HCT116 (cell line): ENCODE results near the gene MRGPRE. TPM values are rescaled to one million over a fixed set of nuclear protein-coding genes. Genes with fewer than 3 reads are reported as not detected.

ENCODE experiments used
- ATAC-seq: fragments of 200-7000 bp; cut with Tn5 transposase; 2 replicates; pipeline ENCODE4 v1.9.1; 2020; ENCODE audit warnings: mild to moderate bottlenecking, moderate library complexity
- BruUV-seq: library from RNA; stranded (reverse); fragments of 400-500 nt; replicated peaks from 2 replicates; lab custom pipeline; 2021; lab: Mats Ljungman, UMichigan
- CTCF ChIA-PET: fragments of 300-600 bp; sonication (Branson Sonifier 250); formaldehyde crosslinking; loops from one replicate; lab custom pipeline; 2021; ENCODE audit warnings: antibody characterized with exemption; lab: Charles Lee
- POLR2A ChIA-PET: fragments of 300-600, 350-600 bp; sonication (Branson Sonifier 250); formaldehyde crosslinking; loops from one replicate; lab custom pipeline; 2021; ENCODE audit warnings: antibody characterized with exemption; lab: Charles Lee
- RAD21 ChIA-PET, 2 experiments: fragments of 300-600 bp; sonication (Branson Sonifier 250); formaldehyde crosslinking; loops; one replicate each; lab custom pipeline; 2023; ENCODE audit warnings: low total read pairs in 2 of 2; ENCODE audit not compliant: uncharacterized antibody in 2 of 2, unreplicated experiment in 2 of 2, low non-redundant PET in 1 of 2; lab: Charles Lee
- DNase-seq: peaks from one replicate; pipeline ENCODE4 v3.0.0-alpha.2; 2010; ENCODE audit warnings: low read depth, low spot score
- H2AFZ ChIP-seq: fragments of 200-600 bp; shearing (Covaris generic), sonication (generic); 2 replicates; pipeline ENCODE4 v1.6.1; 2017; ENCODE audit warnings: low read depth, mixed run types, mixed read lengths, antibody characterized with exemption, low read length; ENCODE audit not compliant: poor library complexity, severe bottlenecking
- H3K27ac ChIP-seq: 2 replicates; pipeline ENCODE4 v1.5.1; 2012; ENCODE audit warnings: low read depth, low read length
- H3K27me3 ChIP-seq: fragments of 200-600 bp; sonication (generic); 2 replicates; pipeline ENCODE4 v1.6.1; 2016; ENCODE audit warnings: mixed run types, low read length, mixed read lengths; ENCODE audit not compliant: insufficient read depth
- H3K36me3 ChIP-seq, 2 experiments: fragments of 200-500 bp in 1 of 2; fragments of 200-600 bp in 1 of 2; sonication (Bioruptor generic) in 1 of 2; sonication (generic) in 1 of 2; 2 replicates each; pipeline versions ENCODE4 v1.5.1 to v1.6.1; 2014 to 2016; ENCODE audit warnings: low read length in 2 of 2, inconsistent platforms in 1 of 2, mixed read lengths in 1 of 2, mixed run types in 1 of 2; ENCODE audit not compliant: insufficient read depth in 2 of 2, control insufficient read depth in 1 of 2
- H3K4me1 ChIP-seq, 2 experiments: fragments of 200-600 bp in 1 of 2; sonication (generic) in 1 of 2; 2 replicates each; pipeline versions ENCODE4 v1.5.1 to v1.6.1; 2012 to 2017; ENCODE audit warnings: low read length in 2 of 2, inconsistent platforms in 1 of 2, mild to moderate bottlenecking in 1 of 2, mixed read lengths in 1 of 2, mixed run types in 1 of 2, moderate library complexity in 1 of 2; ENCODE audit not compliant: insufficient read depth in 2 of 2, control insufficient read depth in 1 of 2
- H3K4me2 ChIP-seq: fragments of 200-600 bp; sonication (generic); 2 replicates; pipeline ENCODE4 v1.6.1; 2017; ENCODE audit warnings: mixed run types, low read length, mixed read lengths
- H3K4me3 ChIP-seq, 2 experiments: fragments of 200-600 bp in 1 of 2; sonication (generic) in 1 of 2; replicated peaks in 1 of 2; 2 replicates each; pipeline ENCODE4 v1.5.1; 2011 to 2016; ENCODE audit warnings: low read length in 2 of 2, control low read depth in 1 of 2, low read depth in 1 of 2, mild to moderate bottlenecking in 1 of 2, mixed read lengths in 1 of 2, mixed run types in 1 of 2
- H3K79me2 ChIP-seq: fragments of 200-600 bp; sonication (generic); 2 replicates; pipeline ENCODE4 v1.6.1; 2017; ENCODE audit warnings: mild to moderate bottlenecking, mixed run types, low read length, moderate library complexity, mixed read lengths; ENCODE audit not compliant: insufficient read depth
- H3K9ac ChIP-seq: fragments of 200-600 bp; sonication (generic); 2 replicates; pipeline ENCODE4 v1.6.1; 2016; ENCODE audit warnings: low read length, mixed read lengths
- H3K9me2 ChIP-seq: fragments of 200-600 bp; sonication (generic), shearing (Covaris generic); 2 replicates; pipeline ENCODE4 v1.6.1; 2017; ENCODE audit warnings: mixed run types, mild to moderate bottlenecking, moderate library complexity; ENCODE audit not compliant: insufficient read depth
- H3K9me3 ChIP-seq, 2 experiments: fragments of 200-500 bp in 1 of 2; fragments of 200-600 bp in 1 of 2; sonication (Bioruptor generic) in 1 of 2; sonication (generic) in 1 of 2; 2 replicates each; pipeline ENCODE4 v1.6.1; 2014 to 2017; ENCODE audit warnings: low read length in 2 of 2, mixed read lengths in 2 of 2, inconsistent platforms in 1 of 2, low read depth in 1 of 2, mild to moderate bottlenecking in 1 of 2, mixed run types in 1 of 2, moderate library complexity in 1 of 2; ENCODE audit not compliant: control insufficient read depth in 1 of 2, insufficient read depth in 1 of 2
- H4K20me1 ChIP-seq: fragments of 200-600 bp; sonication (generic), shearing (Covaris generic); 2 replicates; pipeline ENCODE4 v1.6.1; 2017; ENCODE audit warnings: mixed run types, mild to moderate bottlenecking, moderate library complexity; ENCODE audit not compliant: insufficient read depth
- CBX3 ChIP-seq: IDR thresholded peaks from 2 replicates; pipeline ENCODE4 v1.6.1; 2012; ENCODE audit warnings: low read depth
- EGR1 ChIP-seq: IDR thresholded peaks from 2 replicates; pipeline ENCODE4 v1.6.1; 2012; ENCODE audit warnings: low read depth
- EZH2 ChIP-seq: fragments of 200-600 bp; sonication (generic); IDR thresholded peaks from 2 replicates; pipeline ENCODE4 v1.6.1; 2017; ENCODE audit warnings: antibody characterized with exemption, mixed run types
- FOSL1 ChIP-seq: IDR thresholded peaks from 2 replicates; pipeline ENCODE4 v1.6.1; 2012; ENCODE audit warnings: low read depth
- JUND ChIP-seq: IDR thresholded peaks from 2 replicates; pipeline ENCODE4 v1.6.1; 2012
- POLR2AphosphoS5 ChIP-seq: IDR thresholded peaks from 2 replicates; pipeline ENCODE4 v1.6.1; 2011; ENCODE audit warnings: mild to moderate bottlenecking, low read depth, low read length, moderate library complexity
- SRF ChIP-seq: IDR thresholded peaks from 2 replicates; pipeline ENCODE4 v1.6.1; 2012; ENCODE audit warnings: low read depth
- ZNF274 ChIP-seq: fragments of 200-500 bp; sonication (Bioruptor generic); IDR thresholded peaks from 2 replicates; pipeline ENCODE4 v1.6.1; 2014; ENCODE audit warnings: mild to moderate bottlenecking, low read depth, low read length, inconsistent platforms
- intact Hi-C: fragments of 100-400 bp; cut with micrococcal nuclease; formaldehyde crosslinking; loops from 2 replicates; pipeline ENCODE4 v1.10.0; 2022
- total RNA-seq: library from RNA; stranded (reverse); gene quantifications from one replicate; pipeline ENCODE4 v1.2.1, GENCODE V29; 2021; ENCODE audit not compliant: unreplicated experiment
- TF ChIP-seq, protein P1 (sequence below): IDR thresholded peaks from 2 replicates; pipeline ENCODE4 v1.6.1; 2012
- TF ChIP-seq, protein P2 (sequence below): IDR thresholded peaks from 2 replicates; pipeline ENCODE4 v1.6.1; 2012

Gene MRGPRE
- total RNA-seq, 1 experiment from 2014 or later: not detected

DNA sequence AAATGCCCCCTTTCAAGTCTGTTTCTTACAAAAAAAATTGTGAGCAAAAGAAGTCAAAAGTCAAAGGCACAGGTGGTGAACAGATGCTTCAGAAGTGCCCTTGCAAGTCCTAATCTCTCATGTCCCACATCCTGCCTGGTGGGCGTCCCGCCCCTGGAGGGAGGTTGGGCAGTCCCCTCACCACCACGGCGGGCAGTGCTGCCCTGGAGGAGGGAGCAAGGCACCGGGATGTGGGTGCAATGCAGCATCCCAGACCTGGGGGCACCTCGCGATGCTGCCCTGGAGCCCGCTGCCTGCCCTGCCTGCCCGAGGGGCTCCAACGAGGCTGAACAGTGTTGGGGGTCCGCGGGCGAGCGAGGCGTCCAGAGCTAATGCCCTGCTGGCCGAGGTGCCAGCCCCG is 29.5 kb downstream of the MRGPRE start:
- DNase-seq (no peak), ATAC-seq (no peak)
- Histone ChIP-seq H4K20me1 (no peaks in the 10 kb centered on the region), H3K4me1 (no peaks in the 10 kb centered on the region), H2AFZ (no peak overlapping the region), H3K36me3 (no peaks in the 10 kb centered on the region), H3K9me2 (no peaks in the 10 kb centered on the region), H3K9me3 (no peaks in the 10 kb centered on the region), H3K79me2 (no peaks in the 10 kb centered on the region), H3K27ac (no peak overlapping the region), H3K9ac (no peak overlapping the region), H3K4me2 (no peak overlapping the region), H3K4me3 (no peak overlapping the region), H3K27me3 (peaks cover 22% of the 10 kb centered on the region; the same call in 1 of the 2 replicates)
- POLR2A ChIA-PET: no interaction called here
- no TSS peak for BruUV-seq
- CTCF ChIA-PET: no interaction called here
- intact Hi-C loops: no loop called here
- no peak for TF ChIP-seq FOSL1
- TF ChIP-seq, protein P1, sequence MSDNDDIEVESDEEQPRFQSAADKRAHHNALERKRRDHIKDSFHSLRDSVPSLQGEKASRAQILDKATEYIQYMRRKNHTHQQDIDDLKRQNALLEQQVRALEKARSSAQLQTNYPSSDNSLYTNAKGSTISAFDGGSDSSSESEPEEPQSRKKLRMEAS: no peak
- TF ChIP-seq EZH2: no peak
- TF ChIP-seq POLR2AphosphoS5: no peak
- no peak for TF ChIP-seq CBX3
- no peak for TF ChIP-seq ZNF274
- no peak for TF ChIP-seq EGR1
- TF ChIP-seq JUND: no peak
- TF ChIP-seq, protein P2, sequence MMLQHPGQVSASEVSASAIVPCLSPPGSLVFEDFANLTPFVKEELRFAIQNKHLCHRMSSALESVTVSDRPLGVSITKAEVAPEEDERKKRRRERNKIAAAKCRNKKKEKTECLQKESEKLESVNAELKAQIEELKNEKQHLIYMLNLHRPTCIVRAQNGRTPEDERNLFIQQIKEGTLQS: no peak
- no peak for TF ChIP-seq SRF
- RAD21 ChIA-PET: no interaction called here

DNA sequence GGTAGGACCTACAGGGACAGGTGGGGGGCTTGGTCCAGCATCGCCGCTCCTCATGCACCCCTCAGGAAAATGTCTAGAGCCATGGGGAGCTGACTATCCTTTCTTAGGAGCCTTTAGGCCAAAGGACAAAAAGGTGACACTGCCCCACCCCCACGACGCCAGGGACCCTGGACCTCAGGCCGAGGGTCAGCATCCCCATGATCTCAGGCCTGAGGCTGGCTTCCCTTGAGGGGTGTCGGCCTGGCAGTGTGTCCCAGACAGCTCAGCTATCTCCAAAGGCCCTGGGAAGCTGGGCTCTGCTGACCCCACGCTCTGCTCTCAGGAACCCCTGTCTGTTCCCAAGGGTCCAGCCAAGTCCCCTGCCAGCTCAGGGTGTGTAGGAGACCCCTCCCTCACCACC is 29.9 kb downstream of the MRGPRE start:
- ChIA-PET CTCF (no interaction called here), RAD21 (no interaction called here), POLR2A (no interaction called here)
- H3K27ac ChIP-seq: no peak overlapping the region
- intact Hi-C loops: no loop called here
- no peak overlapping the region for H2AFZ ChIP-seq
- no peaks in the 10 kb centered on the region for H3K4me1 ChIP-seq
- peaks cover 22% of the 10 kb centered on the region; the same call in 1 of the 2 replicates for H3K27me3 ChIP-seq
- H4K20me1 ChIP-seq: no peaks in the 10 kb centered on the region
- no peak overlapping the region for H3K9ac ChIP-seq
- DNase-seq (no peak), ATAC-seq (no peak)
- no TSS peak for BruUV-seq
- H3K4me2 ChIP-seq: no peak overlapping the region
- H3K9me2 ChIP-seq: no peaks in the 10 kb centered on the region
- no peak overlapping the region for H3K4me3 ChIP-seq
- TF ChIP-seq, protein P1: no peak
- no peaks in the 10 kb centered on the region for H3K36me3 ChIP-seq
- H3K9me3 ChIP-seq: no peaks in the 10 kb centered on the region
- no peaks in the 10 kb centered on the region for H3K79me2 ChIP-seq
